Transverse colon (tissue), 4 donors: ENCODE results near the gene FRMPD4.

ENCODE experiments used
- EP300 ChIP-seq: sonication (generic); formaldehyde crosslinking; IDR thresholded peaks from one replicate; pipeline ENCODE4 v1.6.1; 2017; ENCODE audit warnings: antibody characterized with exemption, low read depth
- POLR2A ChIP-seq: fragments of 450-650 bp; IDR thresholded peaks from one replicate; pipeline ENCODE4 v1.6.1; 2016; ENCODE audit warnings: antibody characterized with exemption, mild to moderate bottlenecking, moderate library complexity
- POLR2AphosphoS5 ChIP-seq, 3 donors: sonication (generic); formaldehyde crosslinking; IDR thresholded peaks; one replicate each; pipeline ENCODE4 v1.6.1; 2016; ENCODE audit warnings: antibody characterized with exemption in 3 of 3
- TF ChIP-seq, protein P1 (sequence below), 5 experiments: fragments of 200-600 bp in 3 of 5; fragments of 450-650 bp in 2 of 5; sonication (generic) in 3 of 5; IDR thresholded peaks; 1 replicate in 2 of 5; 2 replicates in 3 of 5; pipeline ENCODE4 v1.5.1; 2016 to 2017; ENCODE audit warnings: antibody characterized with exemption in 5 of 5, inconsistent platforms in 3 of 5, mild to moderate bottlenecking in 2 of 5, moderate library complexity in 1 of 5

DNA sequence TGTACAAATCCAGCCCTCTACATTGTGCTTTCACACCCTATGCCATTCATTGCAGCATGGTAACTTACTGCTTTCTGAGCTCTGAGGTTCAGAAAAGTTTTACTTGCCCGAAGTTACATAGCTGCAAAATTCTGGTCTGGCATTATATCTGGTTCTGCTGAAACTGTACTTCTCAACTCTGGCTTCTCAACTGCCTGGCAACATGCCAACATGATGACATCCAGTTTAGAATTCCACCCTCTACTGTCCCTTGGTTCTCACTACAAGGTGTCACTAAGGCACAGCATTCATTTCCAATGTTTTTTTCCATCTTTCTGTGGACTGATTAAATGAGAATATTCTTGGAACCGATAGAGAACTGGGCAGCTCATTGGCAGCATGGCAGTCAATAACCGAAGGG lies 410.1 kb downstream of the FRMPD4 start:
- TF ChIP-seq, protein P1, sequence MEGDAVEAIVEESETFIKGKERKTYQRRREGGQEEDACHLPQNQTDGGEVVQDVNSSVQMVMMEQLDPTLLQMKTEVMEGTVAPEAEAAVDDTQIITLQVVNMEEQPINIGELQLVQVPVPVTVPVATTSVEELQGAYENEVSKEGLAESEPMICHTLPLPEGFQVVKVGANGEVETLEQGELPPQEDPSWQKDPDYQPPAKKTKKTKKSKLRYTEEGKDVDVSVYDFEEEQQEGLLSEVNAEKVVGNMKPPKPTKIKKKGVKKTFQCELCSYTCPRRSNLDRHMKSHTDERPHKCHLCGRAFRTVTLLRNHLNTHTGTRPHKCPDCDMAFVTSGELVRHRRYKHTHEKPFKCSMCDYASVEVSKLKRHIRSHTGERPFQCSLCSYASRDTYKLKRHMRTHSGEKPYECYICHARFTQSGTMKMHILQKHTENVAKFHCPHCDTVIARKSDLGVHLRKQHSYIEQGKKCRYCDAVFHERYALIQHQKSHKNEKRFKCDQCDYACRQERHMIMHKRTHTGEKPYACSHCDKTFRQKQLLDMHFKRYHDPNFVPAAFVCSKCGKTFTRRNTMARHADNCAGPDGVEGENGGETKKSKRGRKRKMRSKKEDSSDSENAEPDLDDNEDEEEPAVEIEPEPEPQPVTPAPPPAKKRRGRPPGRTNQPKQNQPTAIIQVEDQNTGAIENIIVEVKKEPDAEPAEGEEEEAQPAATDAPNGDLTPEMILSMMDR (IDR thresholded peaks at IDR 0.05): no peak
- TF ChIP-seq EP300 (no peak), POLR2AphosphoS5 (IDR thresholded peaks at IDR 0.05) (no peak), POLR2A (no peak)
